HG02623 (cell line): Measurements from ENCODE around the gene KLHL14.
A peak's percentile ranks its signal among the peaks of the same experiment; 100 is the strongest.

Experiments
- ATAC-seq: cut with Tn5 transposase; IDR thresholded peaks from one replicate; pipeline ENCODE4 v1.9.1; 2021; ENCODE audit warnings: moderate library complexity; ENCODE audit not compliant: unreplicated experiment

Gene KLHL14

DNA sequence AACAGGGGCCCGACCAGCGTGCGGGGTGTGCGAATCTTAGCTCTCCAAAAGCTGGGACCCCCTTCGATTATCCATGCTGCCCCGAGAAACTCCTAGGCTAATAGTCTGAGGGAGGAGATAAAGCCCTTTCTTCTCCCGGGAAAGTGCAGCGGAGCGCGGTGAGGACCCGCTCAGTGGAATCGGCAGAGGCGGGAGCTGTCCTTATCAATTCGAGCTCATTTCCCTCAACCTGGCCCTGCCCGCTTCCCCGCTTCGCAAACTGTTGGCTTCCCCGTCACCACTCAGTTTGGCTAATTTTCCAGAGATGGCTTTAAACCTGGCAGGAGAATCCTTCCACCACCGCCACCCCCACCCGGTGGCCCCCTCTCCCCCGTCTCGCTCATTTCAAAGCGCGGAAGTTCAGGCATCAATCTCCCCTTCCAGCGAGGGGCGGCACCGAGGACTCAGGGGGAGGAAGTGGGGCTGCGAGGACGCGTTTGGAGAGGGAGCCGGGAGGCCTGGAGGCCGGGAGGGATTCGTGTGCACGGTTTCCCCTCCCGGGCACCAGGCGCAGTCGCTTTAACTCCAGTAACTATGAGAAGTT, 1.6 kb downstream of the KLHL14 start:
- no peak for ATAC-seq

DNA sequence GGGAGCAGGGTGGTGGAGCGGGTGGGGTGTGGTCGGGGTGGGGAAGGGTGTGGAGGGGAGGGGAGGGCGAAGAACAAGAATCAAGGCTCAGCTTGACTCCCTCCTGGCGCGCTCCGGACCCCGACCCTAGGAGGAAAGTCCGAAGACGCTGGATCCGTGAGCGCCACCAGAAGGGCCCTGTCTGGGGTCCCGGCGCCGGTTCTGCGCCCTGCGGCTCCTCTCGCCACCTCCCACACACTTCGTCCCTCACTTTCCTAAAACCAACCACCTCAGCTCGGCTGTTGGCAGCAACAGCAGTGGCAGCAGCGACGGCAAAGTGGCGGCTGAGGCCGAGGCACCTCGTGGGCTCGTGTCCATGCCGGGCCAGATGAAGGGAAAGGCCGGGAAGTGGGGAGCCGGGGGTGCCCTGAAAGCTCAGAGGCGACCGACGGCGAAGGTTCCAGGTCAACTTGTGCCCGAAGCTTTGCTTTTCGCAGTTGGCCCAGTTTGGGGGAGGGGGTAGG, 2.1 kb downstream of the KLHL14 start:
- ATAC-seq = no peak

DNA sequence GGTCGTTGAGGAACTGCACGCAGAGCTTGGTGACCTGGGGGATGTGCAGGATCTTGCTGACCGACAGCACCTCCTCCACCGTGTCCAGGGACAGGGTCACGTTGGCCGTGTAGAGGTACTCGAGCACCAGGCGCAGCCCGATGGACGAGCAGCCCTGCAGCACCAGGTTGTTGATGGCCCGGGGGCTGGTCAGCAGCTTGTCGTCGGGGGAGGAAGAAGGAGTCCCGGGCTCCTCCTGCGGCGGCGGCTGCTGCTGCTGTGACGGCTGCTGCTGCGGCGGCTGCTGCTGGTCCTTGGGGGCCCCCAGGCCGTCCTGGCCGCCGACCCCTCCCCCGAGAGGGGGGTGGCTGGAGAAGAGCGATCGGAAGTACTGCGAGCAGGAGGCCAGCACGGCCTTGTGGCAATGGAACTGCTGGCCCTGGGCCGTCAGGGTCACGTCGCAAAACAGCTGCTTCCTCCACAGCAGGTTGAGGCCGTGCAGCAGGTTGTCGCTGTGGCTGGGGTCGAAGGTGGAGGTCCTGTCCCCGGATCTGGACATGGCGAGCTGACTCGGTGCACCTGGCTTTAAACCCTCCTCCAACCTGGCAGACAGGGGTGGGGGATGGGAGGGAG, 2.7 kb downstream of the KLHL14 start:
- ATAC-seq = no peak

DNA sequence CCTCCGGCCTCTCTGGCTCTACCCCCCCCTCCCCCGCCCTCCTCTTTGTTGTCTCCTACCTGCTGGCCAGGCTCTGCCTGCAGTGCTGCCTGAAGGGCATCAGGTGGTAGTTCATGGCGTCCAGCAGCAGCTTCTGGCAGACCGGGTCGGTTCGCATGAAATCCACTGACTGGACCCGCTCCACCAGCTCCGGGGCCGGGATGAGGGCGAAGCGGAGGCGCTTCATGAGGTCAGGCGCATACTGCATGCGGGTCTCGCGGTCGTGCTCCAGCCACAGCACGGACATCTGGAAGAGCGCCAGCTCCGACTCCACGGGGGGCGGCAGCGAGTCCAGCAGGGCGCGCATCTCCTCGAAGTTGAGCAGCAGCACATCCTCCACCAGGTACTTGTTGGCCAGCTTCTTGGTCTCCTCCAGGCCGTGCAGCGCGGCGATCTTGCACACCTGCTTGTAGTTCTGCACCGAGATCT, 3.2 kb downstream of the KLHL14 start:
- ATAC-seq = no peak

DNA sequence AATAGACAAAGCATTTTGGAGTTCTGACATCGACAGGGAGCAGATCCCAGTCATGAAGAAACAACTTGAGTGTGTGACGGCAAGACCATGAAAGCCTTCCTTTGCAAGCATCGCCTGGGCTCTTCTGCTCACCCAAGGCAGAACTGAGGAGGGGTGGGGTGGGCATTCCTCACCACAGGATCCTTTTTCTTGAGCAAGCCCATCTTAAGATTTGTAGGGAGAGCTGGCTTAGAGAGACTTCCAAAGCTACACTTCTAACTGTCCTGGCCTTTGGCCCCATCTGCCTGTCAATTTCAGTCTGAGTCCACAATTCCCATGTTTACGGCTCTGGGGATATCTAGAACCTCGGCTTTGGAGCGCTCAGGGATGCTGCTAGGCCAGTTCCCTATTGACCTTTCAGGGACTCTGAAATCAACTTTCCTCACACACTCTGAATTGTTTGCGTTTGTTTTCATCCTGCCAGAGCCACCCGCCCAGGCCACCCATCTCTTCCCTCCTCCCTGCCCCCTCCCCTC, 3.7 kb downstream of the KLHL14 start:
- no peak for ATAC-seq

DNA sequence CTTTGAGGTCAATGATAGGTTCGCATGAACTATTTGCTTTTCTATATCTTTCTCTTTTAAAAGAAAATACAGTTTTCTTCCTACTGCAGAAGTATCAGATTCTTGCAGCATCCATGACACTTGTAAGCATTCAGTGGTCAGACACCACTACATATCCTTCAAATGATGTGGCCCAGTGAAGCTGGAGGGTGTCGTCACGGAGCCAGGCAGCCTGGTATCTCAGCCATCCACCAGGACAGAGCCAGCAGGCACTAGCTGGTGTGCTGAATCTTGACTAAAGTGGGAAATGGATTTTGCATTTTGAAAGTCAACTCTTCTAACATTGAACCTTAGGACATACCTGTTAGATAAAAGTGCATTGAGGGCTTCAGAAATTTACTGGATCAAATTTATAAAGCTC, 5.4 kb downstream of the KLHL14 start:
- no peak for ATAC-seq

DNA sequence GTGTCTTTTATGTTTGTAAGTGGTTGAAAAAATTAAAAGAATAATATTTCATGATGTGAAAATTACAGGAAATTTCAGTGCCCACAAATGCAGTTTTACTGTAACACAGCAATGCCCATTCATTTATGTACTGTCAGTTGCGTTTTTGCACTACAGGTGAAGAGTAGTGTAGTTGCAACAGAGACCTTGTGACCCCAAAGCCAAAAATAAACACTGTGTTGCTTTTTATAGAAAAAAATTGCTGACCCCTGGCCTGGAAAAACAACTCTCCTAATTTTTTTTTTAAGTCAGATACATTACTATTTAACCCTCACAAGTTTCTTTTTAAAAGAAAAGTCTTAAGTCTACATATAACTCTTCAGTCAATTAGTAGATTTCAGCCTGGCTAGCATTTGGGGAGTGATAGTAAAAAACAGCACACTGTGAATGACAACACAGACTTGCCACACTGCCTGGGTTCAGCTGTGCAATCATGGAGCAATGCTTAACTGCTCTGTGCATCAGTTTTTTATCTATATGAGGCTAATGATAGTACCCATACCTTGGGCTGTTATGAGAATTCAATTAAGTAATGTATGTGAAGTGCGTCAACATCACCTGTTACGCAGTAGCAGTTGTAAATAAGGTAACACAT, 8.1 kb downstream of the KLHL14 start:
- no peak for ATAC-seq

DNA sequence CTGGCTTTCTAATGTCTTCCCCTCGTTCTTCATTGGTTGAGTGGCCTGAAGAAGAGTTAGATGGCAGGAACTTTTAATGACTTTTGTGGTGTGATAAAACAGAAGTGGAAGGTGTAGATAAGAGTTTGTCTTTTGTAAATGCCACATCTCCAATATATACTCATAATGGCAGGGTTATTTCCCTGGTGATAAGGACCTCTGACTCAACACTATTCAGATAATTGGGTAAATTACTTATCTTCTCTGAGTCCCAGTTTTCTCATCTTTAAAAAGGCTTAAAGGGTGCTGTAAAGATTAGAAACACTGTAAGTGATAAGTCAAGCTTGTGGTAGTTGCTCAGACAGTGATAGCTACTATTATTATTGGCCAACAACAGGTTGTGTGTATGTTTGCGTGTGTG, 9.5 kb downstream of the KLHL14 start:
- no peak for ATAC-seq

DNA sequence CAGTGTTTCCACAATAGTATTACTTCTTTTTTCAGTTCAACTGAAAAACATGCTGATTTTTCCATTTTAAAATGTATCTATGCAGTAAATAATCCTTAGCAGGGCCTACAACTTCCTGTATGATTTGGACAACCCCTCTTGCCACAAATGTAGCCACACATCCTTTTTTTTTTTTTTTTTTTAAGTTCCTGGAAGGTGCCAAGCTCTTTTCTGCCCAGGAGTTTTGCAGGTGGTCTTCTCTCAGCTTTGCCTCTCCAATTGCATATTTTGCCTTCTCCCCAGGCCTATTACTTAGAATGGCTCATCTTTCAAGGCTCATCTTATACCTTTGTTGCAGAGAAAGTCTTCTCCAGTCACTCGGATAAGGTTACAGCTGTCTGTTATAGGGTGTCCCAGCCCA, 11.6 kb downstream of the KLHL14 start:
- ATAC-seq = no peak

DNA sequence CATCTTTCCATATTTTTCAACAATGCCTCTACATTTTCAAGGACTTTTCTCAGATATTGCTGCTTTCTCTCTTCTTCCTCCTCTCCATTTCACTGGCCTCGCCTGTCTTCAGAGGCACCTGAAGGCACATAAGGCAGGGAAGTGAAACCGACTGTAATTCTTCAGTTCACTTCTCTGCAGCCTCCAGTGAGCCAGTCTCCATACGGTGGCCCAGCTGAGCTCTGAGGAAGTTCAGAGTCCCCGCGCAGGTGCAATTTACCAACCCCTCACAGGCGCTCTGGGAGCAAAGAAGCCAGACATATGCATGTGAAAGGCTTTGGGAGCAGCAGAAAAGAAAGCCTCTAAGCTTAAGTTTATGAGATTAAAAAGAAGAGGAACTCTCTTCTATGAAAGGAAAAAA, 12.4 kb downstream of the KLHL14 start:
- ATAC-seq = peak; percentile 99

DNA sequence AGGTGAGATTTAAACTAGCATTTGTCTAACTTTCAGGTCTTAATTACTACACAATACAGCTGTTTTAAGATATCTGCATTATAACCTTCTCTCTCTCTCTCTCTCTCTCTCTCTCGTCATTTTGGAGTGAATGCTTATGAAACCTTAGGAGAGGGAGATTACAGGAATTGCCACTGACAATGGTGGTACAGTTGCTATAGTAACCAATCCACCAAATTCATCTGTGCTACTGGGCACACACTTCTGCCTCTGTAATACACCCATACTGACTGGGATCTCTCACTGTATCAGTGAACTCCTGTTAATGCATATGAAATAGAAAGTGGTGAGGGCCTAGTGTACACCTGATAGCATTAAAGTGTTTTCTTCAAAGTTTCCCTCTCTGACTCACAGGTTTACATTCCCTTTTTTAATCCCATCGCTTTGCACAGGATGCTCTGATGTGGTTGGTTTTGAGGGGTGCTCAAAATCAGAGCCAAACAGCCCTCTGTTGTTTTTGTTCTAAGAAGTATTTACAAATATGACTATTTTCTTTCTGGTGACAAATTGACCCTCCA, 13.1 kb downstream of the KLHL14 start:
- no peak for ATAC-seq

DNA sequence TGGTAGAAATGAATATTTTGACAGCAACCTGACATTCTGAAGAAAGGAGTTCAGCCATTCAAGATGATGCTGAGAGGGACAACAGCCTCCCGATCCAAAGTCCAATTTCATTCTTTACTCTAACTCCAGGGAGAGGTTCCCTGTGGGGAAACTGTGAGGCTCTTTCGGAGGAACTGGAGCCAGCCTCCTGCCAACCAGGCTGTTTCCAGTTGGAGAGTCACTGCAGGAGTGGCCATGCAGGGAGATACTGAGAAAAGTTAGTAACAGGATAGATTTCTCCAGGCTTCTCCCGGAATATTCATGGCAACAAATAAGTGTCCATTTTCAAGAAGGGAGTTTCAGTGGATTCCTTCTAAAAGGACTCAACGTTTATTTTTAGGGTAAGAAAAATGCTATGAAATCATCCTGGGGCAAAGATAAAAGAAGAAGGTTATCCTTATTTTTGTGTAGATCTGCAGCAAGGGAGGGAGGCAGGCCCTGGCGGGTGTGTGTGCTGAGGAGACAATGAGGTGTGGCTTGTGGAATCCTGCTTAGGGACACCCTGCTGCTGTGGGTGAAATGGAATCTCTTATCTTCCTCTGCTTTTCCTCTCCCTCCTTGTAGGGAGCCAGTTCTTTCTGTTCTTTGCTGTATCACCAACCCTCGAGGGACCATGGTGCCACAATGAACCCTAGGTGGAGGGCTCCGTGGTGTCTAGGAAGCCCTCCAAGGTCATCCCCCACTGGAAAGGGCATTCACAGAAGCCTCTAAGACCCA, 18.1 kb downstream of the KLHL14 start:
- ATAC-seq = no peak

DNA sequence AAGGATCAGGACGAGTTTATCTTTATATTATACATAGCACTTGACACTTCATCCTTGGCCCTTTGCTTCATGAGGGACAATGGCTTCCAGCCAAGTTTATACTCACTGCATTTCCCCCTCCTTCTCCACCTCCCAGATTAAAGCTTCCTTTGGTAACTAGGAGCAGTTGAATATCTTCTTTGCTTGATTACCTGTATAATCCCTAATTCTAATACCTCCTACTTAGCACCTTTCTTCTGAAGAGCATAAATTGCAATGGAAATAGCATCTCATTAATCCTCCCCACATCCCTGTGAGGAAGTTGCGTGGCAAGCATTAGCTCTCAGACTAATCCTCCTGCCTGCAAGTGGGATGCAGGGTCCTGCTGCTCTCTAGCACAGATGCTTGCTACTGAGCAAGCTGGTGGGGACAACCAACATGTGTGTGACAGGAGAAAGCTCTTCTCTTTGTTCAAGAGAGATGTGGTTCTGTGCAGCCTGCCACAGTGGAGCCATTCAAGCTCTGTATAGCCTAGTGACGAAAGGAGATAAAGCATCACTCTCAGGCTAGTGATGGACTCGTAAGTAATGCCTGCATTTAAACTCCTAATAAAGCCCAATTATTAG, 19.1 kb downstream of the KLHL14 start:
- no peak for ATAC-seq

DNA sequence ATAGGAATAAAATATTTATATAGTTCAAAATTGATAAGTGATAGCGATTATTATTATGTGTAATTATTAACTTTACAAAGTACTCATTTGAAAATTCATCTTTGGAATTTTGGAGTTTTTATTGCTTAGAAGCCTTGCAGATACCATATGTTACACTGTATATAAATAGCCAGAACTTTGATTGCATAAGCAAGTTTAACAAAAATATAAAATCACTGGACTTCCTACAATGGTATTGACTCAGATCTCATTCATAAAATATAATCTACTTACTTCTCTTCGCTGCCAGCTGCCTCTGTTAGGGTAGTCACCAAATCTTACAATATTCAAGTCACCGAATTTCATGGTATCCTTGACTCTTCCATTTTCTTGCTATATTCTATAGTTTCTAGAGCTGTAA, 22.5 kb downstream of the KLHL14 start:
- no peak for ATAC-seq

DNA sequence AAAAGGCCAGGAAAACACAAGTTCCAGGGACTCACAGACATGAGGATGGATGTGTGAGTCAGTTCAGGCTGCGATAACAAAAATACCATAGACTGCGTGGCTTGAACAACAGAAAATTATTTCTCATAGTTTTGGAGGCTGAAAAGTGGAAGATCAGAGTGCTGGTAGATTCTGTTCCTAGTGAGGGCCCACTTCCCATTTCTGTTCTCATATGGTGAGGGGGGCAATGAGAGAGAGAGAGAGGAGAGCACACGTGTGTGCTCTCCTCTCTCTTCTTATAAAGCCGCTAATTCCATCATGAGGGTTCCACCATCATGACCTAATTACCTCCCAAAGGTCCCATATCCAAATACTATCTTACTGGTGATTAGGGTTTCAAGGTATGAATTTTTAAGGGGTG, 23.0 kb downstream of the KLHL14 start:
- ATAC-seq = no peak

DNA sequence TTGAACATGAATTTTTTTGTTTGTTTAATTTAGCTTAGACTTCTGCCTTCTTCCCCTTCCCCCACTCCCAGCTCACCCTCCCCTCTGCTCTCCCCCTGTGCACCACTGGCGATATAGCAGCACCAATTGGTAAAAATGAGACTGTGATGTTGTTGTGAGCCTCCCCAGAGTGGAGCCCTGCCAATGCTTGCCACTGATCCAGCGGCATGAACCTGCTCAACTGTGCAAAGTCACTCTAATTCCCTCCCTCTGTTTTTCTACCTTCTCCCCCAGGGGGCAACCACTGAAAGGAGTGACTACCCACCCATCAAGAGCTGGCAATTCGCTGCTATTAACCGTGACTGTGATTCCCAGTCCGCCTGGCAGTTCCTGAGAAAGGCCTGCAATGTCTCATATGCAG, 30.2 kb downstream of the KLHL14 start:
- ATAC-seq = no peak

DNA sequence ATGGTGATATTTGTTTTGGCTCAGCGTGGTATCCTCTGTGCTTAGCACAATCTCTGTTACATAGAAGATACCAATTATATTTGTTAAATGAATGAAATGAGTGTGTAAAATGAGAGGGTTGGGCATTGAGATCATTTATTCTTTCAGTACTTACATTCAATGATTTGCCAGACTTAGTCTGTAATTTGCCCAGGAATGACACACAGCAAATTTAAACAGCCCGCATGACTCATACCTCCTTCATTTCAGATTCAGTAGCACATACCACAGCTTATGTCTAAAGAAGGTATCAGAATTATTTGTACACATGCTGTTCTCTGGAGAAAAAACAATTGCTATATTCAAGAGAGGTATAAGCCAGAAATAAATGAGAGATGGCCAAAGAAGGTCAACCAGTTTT, 37.0 kb downstream of the KLHL14 start:
- no peak for ATAC-seq

DNA sequence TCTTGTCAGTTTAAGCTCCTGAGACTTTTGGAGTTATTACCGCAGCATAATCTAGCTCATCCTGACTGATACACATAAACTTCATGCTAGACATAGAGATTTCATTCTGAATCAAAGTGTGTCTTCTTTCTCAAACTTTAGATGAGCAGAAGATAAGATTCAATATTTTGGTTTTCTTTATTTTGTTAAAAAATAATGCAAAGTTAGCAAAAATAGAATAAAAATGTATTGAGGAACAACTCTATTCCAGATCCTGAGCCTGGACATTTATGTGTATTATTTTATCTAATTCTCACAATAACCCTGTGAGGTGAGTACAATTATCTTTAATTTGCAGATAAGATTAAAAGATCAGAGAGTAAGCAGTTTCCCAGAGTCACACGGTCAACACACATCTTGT, 38.4 kb downstream of the KLHL14 start:
- no peak for ATAC-seq

DNA sequence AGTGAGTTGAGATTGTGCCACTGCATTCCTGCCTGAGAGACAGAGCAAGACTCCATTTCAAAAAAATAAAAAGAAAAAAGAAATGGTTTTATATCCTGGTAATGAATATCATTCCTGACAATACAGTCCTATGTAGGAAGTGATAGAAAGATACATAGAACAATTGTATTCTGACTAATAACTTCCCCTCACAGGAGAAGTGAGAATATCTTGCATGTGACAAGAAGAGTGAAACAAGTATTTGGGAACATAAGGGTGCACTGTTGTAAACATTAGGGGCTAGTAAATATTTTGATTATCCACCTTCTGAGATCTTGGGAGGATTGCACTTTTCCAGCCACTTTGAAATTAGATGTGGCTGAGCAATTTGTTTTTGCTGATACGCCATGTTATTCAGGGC, 40.7 kb downstream of the KLHL14 start:
- no peak for ATAC-seq

DNA sequence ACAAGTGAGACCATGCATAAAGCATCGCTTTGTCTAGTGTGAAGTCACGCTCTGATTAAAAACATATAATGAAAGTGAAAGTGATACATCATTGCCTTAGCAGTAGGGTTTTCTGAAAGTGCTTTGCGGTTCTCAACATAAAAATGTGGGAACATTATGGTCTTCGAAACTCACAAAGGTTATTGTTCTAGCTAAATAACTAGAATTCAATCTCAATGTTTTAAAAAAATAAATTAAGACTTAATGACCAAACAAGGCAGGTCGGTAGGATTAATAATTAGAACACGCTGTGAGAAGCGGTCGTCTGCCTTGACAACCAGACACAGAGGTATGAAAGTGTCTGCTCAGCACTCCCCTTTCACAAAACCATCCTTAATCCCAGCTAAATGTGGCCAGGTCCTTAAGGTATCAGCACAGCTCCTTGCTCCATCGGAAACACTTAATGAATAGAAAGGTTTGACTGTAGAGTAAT, 42.2 kb downstream of the KLHL14 start:
- peak; percentile 98 for ATAC-seq

DNA sequence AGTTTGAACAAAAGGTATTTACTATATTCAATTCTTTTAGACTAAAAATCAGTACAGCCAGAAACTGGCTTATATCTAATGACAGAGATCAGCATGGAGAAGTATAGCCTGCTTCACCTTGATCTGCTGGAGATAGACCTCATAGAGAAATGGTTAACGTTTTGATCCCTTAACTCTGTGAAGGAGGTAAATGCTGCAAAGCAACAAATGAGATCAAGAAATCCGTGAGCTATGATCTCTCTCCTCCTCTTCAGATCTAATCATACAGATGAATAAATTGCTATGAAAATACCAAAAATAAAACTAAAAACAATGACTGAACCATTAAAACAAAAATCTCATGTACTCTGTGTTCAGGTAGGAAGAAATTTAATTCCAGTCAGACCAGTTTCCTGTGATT, 42.8 kb downstream of the KLHL14 start:
- no peak for ATAC-seq
